Measurements from ENCODE around the gene DICER1.

DICER1 gene

DNA sequence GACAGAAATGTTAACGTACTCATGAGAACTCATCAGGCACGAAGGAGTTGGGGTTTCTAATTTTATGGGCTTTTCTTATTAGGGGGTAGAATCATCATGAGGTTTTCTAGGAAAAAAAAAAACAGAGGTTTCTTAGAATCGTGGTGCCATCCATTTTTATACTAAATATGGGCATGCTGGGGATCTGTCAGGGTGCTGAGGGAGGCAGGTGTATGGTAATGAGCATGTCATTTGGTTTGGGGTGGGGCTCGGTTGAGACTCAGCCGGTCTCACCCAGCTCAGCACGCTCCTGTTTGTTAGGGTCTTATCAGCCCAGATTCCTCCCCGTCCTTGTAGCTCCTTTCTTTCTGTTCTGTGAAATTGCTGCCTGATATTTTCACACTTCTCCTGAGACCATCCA lies 98.2 kb downstream of the DICER1 start:
- no peaks in the 10 kb centered on the region for H4K20me1 ChIP-seq (ENCODE audit: insufficient read depth)
- H3K9ac ChIP-seq = no peak overlapping the region
- H3K4me1 ChIP-seq (ENCODE audit: low read depth, poor library complexity, severe bottlenecking) = no peaks in the 10 kb centered on the region
- no peaks in the 10 kb centered on the region for H3K36me3 ChIP-seq (ENCODE audit: insufficient read depth)
- H2AFZ ChIP-seq (ENCODE audit: low read depth) = no peak overlapping the region
- no peaks in the 10 kb centered on the region for H3K27me3 ChIP-seq (ENCODE audit: insufficient read depth, low read depth)
- H3K27ac ChIP-seq = no peak overlapping the region
- no peak overlapping the region for H3K4me2 ChIP-seq
- H3K79me2 ChIP-seq (ENCODE audit: insufficient read depth, low read depth) = no peaks in the 10 kb centered on the region
- TF ChIP-seq, protein P1, sequence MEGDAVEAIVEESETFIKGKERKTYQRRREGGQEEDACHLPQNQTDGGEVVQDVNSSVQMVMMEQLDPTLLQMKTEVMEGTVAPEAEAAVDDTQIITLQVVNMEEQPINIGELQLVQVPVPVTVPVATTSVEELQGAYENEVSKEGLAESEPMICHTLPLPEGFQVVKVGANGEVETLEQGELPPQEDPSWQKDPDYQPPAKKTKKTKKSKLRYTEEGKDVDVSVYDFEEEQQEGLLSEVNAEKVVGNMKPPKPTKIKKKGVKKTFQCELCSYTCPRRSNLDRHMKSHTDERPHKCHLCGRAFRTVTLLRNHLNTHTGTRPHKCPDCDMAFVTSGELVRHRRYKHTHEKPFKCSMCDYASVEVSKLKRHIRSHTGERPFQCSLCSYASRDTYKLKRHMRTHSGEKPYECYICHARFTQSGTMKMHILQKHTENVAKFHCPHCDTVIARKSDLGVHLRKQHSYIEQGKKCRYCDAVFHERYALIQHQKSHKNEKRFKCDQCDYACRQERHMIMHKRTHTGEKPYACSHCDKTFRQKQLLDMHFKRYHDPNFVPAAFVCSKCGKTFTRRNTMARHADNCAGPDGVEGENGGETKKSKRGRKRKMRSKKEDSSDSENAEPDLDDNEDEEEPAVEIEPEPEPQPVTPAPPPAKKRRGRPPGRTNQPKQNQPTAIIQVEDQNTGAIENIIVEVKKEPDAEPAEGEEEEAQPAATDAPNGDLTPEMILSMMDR (conservative IDR thresholded peaks at IDR 0.05; ENCODE audit: low read depth, low read length) = no peak
- H3K4me3 ChIP-seq (IDR thresholded peaks at IDR 0.05; ENCODE audit: insufficient read depth, low read depth, low read length) = no peak overlapping the region

DNA sequence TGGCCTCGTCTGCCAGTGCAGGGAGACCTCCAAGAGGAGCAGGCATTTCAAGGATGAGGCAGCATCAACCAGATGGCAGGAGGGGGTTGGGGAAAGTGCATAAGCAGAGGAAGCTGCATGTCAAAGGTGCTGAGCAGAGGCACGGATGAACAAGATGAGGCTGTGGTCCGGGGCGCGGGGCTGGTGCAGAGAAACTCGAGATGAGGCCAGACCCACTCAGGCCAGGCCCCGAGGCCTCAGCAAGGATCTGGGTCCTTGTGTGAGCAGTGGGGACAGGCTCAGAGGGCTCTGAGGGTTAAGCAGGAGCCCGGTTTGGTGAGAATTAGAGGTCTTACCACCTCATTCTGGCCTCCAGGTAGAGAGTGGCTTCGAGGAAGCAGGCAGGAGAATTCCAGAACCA lies 98.8 kb downstream of the DICER1 start:
- Histone ChIP-seq H3K4me3 (IDR thresholded peaks at IDR 0.05; ENCODE audit: insufficient read depth, low read depth, low read length) (no peak overlapping the region), H3K4me2 (no peak overlapping the region), H2AFZ (ENCODE audit: low read depth) (no peak overlapping the region), H3K4me1 (ENCODE audit: low read depth, poor library complexity, severe bottlenecking) (no peaks in the 10 kb centered on the region), H3K36me3 (ENCODE audit: insufficient read depth) (no peaks in the 10 kb centered on the region), H3K79me2 (ENCODE audit: insufficient read depth, low read depth) (no peaks in the 10 kb centered on the region), H3K27ac (no peak overlapping the region), H4K20me1 (ENCODE audit: insufficient read depth) (no peaks in the 10 kb centered on the region), H3K9ac (no peak overlapping the region), H3K27me3 (ENCODE audit: insufficient read depth, low read depth) (no peaks in the 10 kb centered on the region)
- TF ChIP-seq, protein P1 (conservative IDR thresholded peaks at IDR 0.05; ENCODE audit: low read depth, low read length) = no peak

DNA sequence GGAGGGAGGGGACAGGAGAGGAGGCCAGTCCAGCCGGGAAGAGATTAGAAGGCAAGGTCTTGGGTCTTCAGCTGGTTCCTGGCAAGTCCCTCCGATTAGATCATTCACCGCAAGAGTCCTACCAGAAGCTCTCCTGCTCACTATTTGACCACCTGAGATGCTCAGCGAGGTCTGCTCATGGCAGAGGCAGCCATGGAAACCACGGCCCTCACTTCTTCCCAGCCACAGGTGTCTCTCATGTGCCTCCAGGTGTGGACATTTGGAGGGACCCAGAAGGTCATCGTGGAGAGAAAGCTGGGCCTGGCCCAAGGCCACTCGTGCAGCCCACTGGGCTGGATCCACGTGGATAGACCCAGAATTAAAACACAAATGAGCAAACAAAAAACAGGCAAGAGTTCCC lies 99.5 kb downstream of the DICER1 start:
- no peak overlapping the region for H3K9ac ChIP-seq
- H4K20me1 ChIP-seq (ENCODE audit: insufficient read depth) = no peaks in the 10 kb centered on the region
- no peak overlapping the region for H3K4me3 ChIP-seq (IDR thresholded peaks at IDR 0.05; ENCODE audit: insufficient read depth, low read depth, low read length)
- no peak overlapping the region for H2AFZ ChIP-seq (ENCODE audit: low read depth)
- H3K36me3 ChIP-seq (ENCODE audit: insufficient read depth) = no peaks in the 10 kb centered on the region
- no peaks in the 10 kb centered on the region for H3K4me1 ChIP-seq (ENCODE audit: low read depth, poor library complexity, severe bottlenecking)
- no peak overlapping the region for H3K27ac ChIP-seq
- no peaks in the 10 kb centered on the region for H3K27me3 ChIP-seq (ENCODE audit: insufficient read depth, low read depth)
- TF ChIP-seq, protein P1 (conservative IDR thresholded peaks at IDR 0.05; ENCODE audit: low read depth, low read length) = no peak
- H3K79me2 ChIP-seq (ENCODE audit: insufficient read depth, low read depth) = no peaks in the 10 kb centered on the region
- H3K4me2 ChIP-seq = no peak overlapping the region

DNA sequence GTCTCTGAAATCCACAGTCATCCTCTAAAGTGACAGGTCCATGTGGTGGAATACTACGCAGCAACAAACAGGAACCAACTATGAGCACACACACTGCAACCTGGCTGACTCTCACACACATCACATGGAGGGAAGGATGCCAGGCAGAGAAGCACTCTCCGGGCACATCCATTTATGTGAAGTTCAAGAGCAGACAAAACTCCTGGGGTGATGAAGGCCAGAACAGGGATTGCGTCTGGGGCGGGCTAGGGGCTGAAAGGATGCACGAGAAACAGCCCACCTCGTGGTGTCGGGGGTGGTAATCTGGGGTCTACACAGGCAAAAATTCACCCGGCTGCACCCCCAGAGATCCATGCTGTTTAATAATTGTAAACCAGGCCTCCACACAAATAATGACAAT lies 100.2 kb downstream of the DICER1 start:
- no peak overlapping the region for H3K9ac ChIP-seq
- H3K27ac ChIP-seq = no peak overlapping the region
- no peaks in the 10 kb centered on the region for H4K20me1 ChIP-seq (ENCODE audit: insufficient read depth)
- no peak overlapping the region for H2AFZ ChIP-seq (ENCODE audit: low read depth)
- no peaks in the 10 kb centered on the region for H3K27me3 ChIP-seq (ENCODE audit: insufficient read depth, low read depth)
- H3K4me3 ChIP-seq (IDR thresholded peaks at IDR 0.05; ENCODE audit: insufficient read depth, low read depth, low read length) = no peak overlapping the region
- no peaks in the 10 kb centered on the region for H3K4me1 ChIP-seq (ENCODE audit: low read depth, poor library complexity, severe bottlenecking)
- H3K4me2 ChIP-seq = no peak overlapping the region
- H3K36me3 ChIP-seq (ENCODE audit: insufficient read depth) = no peaks in the 10 kb centered on the region
- TF ChIP-seq, protein P1 (conservative IDR thresholded peaks at IDR 0.05; ENCODE audit: low read depth, low read length) = no peak
- H3K79me2 ChIP-seq (ENCODE audit: insufficient read depth, low read depth) = no peaks in the 10 kb centered on the region

DNA sequence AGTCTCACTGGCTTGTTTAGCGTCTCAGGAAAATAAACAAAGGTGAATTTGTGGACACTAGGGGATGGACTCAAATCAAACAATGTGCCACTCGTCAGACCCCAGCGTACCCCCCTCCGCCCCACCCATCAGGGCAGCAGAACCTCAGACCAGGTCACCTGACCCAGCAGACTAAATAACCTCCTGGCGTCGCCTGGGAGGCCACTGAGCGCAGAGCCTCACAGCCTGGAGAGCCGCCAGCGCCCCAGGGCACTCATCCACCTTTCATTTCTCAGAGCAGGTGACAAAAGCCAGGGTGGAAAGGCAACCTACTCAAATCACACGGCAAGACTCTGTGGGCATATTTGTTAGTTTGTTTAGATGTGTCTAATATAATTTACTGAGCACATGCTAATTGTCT lies 100.9 kb downstream of the DICER1 start:
- H3K4me2 ChIP-seq = no peak overlapping the region
- no peaks in the 10 kb centered on the region for H3K27me3 ChIP-seq (ENCODE audit: insufficient read depth, low read depth)
- no peaks in the 10 kb centered on the region for H4K20me1 ChIP-seq (ENCODE audit: insufficient read depth)
- TF ChIP-seq, protein P1 (conservative IDR thresholded peaks at IDR 0.05; ENCODE audit: low read depth, low read length) = no peak
- H3K36me3 ChIP-seq (ENCODE audit: insufficient read depth) = no peaks in the 10 kb centered on the region
- H3K79me2 ChIP-seq (ENCODE audit: insufficient read depth, low read depth) = no peaks in the 10 kb centered on the region
- H3K27ac ChIP-seq = no peak overlapping the region
- no peaks in the 10 kb centered on the region for H3K4me1 ChIP-seq (ENCODE audit: low read depth, poor library complexity, severe bottlenecking)
- no peak overlapping the region for H3K4me3 ChIP-seq (IDR thresholded peaks at IDR 0.05; ENCODE audit: insufficient read depth, low read depth, low read length)
- H3K9ac ChIP-seq = no peak overlapping the region
- H2AFZ ChIP-seq (ENCODE audit: low read depth) = no peak overlapping the region

Measured in KMS-11 (cell line).